Adipose tissue (tissue), 3 donors: ENCODE measurements around the gene KCNQ1. TPM values are rescaled to one million over a fixed set of nuclear protein-coding genes. Genes with fewer than 3 reads are reported as not detected.

Experiments
- H3K27ac ChIP-seq: one replicate; pipeline ENCODE4 v1.5.1; 2013; ENCODE audit warnings: low read depth, low read length
- WGBS, 3 donors: extraction: QIAGEN DNeasy Blood & Tissue Kit; methylation state at CpG; one replicate each; pipeline ENCODE4 v1.1.7; 2013; 5-methylcytosine and 5-hydroxymethylcytosine counted together
- polyA plus RNA-seq, 3 donors: library from polyadenylated mRNA; stranded (reverse); fragments of 200-250 nt; gene quantifications; one replicate each; pipeline ENCODE4 v1.2.3, GENCODE V29; 2013
- donor health status: healthy with polysubstance abuse.
- donor health status: Bipolar disorder and iron deficiency.
- donor health status: healthy.

KCNQ1 gene
- polyA plus RNA-seq, 3 donors = 4.8 to 28.1 (median 9.6) TPM

GRCh38 chr11:2839395-2839943 lies 394.7 kb downstream of the KCNQ1 start:
- 71 to 80% (median 75%) methylated on average over 23 of the region's 23 CpGs for WGBS, 3 donors

GRCh38 chr11:2841411-2842190 lies 396.8 kb downstream of the KCNQ1 start:
- WGBS, 3 donors = 91 to 95% (median 91%) methylated on average over 26 of the region's 26 CpGs
- no peak overlapping the region for H3K27ac ChIP-seq

More at GRCh38 chr11:2839395-2839943, 394.7 kb downstream of the KCNQ1 start:
- no peak overlapping the region for H3K27ac ChIP-seq

- 92 to 94% (median 93%) methylated on average over 16 of the region's 16 CpGs for WGBS, 3 donors
These were observed 398.1 kb downstream of the KCNQ1 start for GRCh38 chr11:2842876-2843275.

GRCh38 chr11:2843551-2843950 lies 398.7 kb downstream of the KCNQ1 start:
- no peak overlapping the region for H3K27ac ChIP-seq
- 88 to 92% (median 91%) methylated on average over 14 of the region's 14 CpGs for WGBS, 3 donors

More at GRCh38 chr11:2842876-2843275, 398.1 kb downstream of the KCNQ1 start:
- H3K27ac ChIP-seq = no peak overlapping the region

GRCh38 chr11:2844116-2844842 lies 399.5 kb downstream of the KCNQ1 start:
- no peak overlapping the region for H3K27ac ChIP-seq
- WGBS, 3 donors = 84 to 87% (median 84%) methylated on average over 19 of the region's 19 CpGs

- no peak overlapping the region for H3K27ac ChIP-seq
- WGBS, 3 donors = 93 to 95% (median 93%) methylated on average over 12 of the region's 12 CpGs
These were observed 400.2 kb downstream of the KCNQ1 start for GRCh38 chr11:2844996-2845395.

GRCh38 chr11:2846056-2846455 lies 401.2 kb downstream of the KCNQ1 start:
- no peak overlapping the region for H3K27ac ChIP-seq
- 84 to 87% (median 85%) methylated on average over 16 to 17 of the region's 17 CpGs for WGBS, 3 donors

GRCh38 chr11:2846470-2846869 lies 401.7 kb downstream of the KCNQ1 start:
- 91 to 96% (median 91%) methylated on average over 11 of the region's 11 CpGs for WGBS, 3 donors
- no peak overlapping the region for H3K27ac ChIP-seq

GRCh38 chr11:2847561-2847960 lies 402.8 kb downstream of the KCNQ1 start:
- no peak overlapping the region for H3K27ac ChIP-seq
- WGBS, 3 donors = 46 to 89% (median 86%) methylated on average over 21 of the region's 21 CpGs

- 77 to 88% (median 81%) methylated on average over 9 of the region's 9 CpGs for WGBS, 3 donors
- H3K27ac ChIP-seq = no peak overlapping the region
These were observed 403.7 kb downstream of the KCNQ1 start for GRCh38 chr11:2848497-2848896.

GRCh38 chr11:2849994-2850770 lies 405.4 kb downstream of the KCNQ1 start:
- no peak overlapping the region for H3K27ac ChIP-seq
- WGBS, 3 donors = 62 to 90% (median 85%) methylated on average over 50 to 53 of the region's 53 CpGs

- 95 to 97% (median 97%) methylated on average over 12 of the region's 12 CpGs for WGBS, 3 donors
- no peak overlapping the region for H3K27ac ChIP-seq
These were observed 408.6 kb downstream of the KCNQ1 start for GRCh38 chr11:2853401-2853800.

- 95 to 98% (median 97%) methylated on average over 6 to 7 of the region's 7 CpGs for WGBS, 3 donors
- H3K27ac ChIP-seq = no peak overlapping the region
These were observed 409.3 kb downstream of the KCNQ1 start for GRCh38 chr11:2853997-2854560.

- no peak overlapping the region for H3K27ac ChIP-seq
- WGBS, 3 donors = 87 to 93% (median 92%) methylated on average over 8 of the region's 8 CpGs
These were observed 410.4 kb downstream of the KCNQ1 start for GRCh38 chr11:2855162-2855561.

- WGBS, 3 donors = 86 to 90% (median 86%) methylated on average over 11 of the region's 11 CpGs
- no peak overlapping the region for H3K27ac ChIP-seq
These were observed 412.5 kb downstream of the KCNQ1 start for GRCh38 chr11:2857276-2857675.

GRCh38 chr11:2857918-2858317 lies 413.1 kb downstream of the KCNQ1 start:
- no peak overlapping the region for H3K27ac ChIP-seq
- WGBS, 3 donors = 79 to 91% (median 81%) methylated on average over 18 of the region's 18 CpGs

GRCh38 chr11:2858995-2859698 lies 414.3 kb downstream of the KCNQ1 start:
- no peak overlapping the region for H3K27ac ChIP-seq
- 83 to 89% (median 87%) methylated on average over 16 of the region's 16 CpGs for WGBS, 3 donors

GRCh38 chr11:2859699-2860037 lies 414.9 kb downstream of the KCNQ1 start:
- WGBS, 3 donors = 90 to 95% (median 95%) methylated on average over 10 of the region's 10 CpGs
- H3K27ac ChIP-seq = no peak overlapping the region
